Mesothelial cell of epicardium (in vitro differentiated cells): ENCODE results near the gene GBF1. TPM values are rescaled to one million over a fixed set of nuclear protein-coding genes. Genes with fewer than 3 reads are reported as not detected.

Experiments used
- DNase-seq, 2 experiments: peaks; one replicate each; pipeline ENCODE4 v3.0.0; 2021; ENCODE audit warnings: low spot score in 2 of 2; ENCODE audit not compliant: unreplicated experiment in 2 of 2
- H3K27ac Mint-ChIP-seq: 2 replicates; pipeline ENCODE4 v1.8.0; 2021; ENCODE audit warnings: mixed read lengths
- H3K27me3 Mint-ChIP-seq: 2 replicates; pipeline ENCODE4 v1.8.0; 2021; ENCODE audit warnings: low read depth, mixed read lengths
- H3K36me3 Mint-ChIP-seq: 2 replicates; pipeline ENCODE4 v1.8.0; 2021; ENCODE audit warnings: mixed read lengths
- H3K4me1 Mint-ChIP-seq: 2 replicates; pipeline ENCODE4 v1.8.0; 2021; ENCODE audit warnings: mixed read lengths
- H3K4me3 Mint-ChIP-seq: 2 replicates; pipeline ENCODE4 v1.8.0; 2021; ENCODE audit warnings: mild to moderate bottlenecking, moderate library complexity, mixed read lengths
- H3K9me3 Mint-ChIP-seq: 2 replicates; pipeline ENCODE4 v1.8.0; 2021; ENCODE audit warnings: mixed read lengths
- CTCF ChIP-seq: fragments of 200-600 bp; sonication (generic); IDR thresholded peaks from one replicate; pipeline ENCODE4 v1.5.0; 2021; ENCODE audit warnings: antibody characterized with exemption; ENCODE audit not compliant: unreplicated experiment
- total RNA-seq: library from RNA; stranded (reverse); gene quantifications from 3 replicates; pipeline ENCODE4 v1.2.1, GENCODE V29; 2021

Gene GBF1
- total RNA-seq, 1 donor from 2014 or later, result 51.1 TPM

DNA sequence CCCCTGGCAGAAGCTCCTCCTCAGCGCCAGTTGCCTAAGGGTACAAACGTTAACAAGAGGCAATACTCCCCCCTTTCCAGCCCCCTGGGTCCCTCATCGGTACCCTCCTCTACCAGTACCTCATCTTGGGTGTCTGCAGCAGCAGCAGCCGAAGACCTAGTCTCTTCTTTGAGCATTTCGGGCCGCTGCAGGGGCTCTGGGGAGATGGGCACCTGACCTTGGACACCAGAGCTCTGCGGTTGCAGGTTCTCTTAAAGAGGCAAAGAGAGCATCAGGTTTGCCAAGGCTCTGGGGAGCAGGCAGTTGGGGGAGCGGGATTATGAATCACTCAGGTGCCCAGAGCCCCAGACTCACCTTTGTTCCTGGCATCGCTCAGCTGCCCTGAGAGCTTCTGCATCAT lies 178.8 kb downstream of the GBF1 start:
- no peak overlapping the region for H3K27ac Mint-ChIP-seq
- H3K4me1 Mint-ChIP-seq, result peaks cover 28% of the 10 kb centered on the region
- H3K9me3 Mint-ChIP-seq, result no peaks in the 10 kb centered on the region
- no peak for DNase-seq
- no peaks in the 10 kb centered on the region for H3K36me3 Mint-ChIP-seq
- H3K27me3 Mint-ChIP-seq, result peaks cover 5% of the 10 kb centered on the region
- TF ChIP-seq CTCF, result no peak
- H3K4me3 Mint-ChIP-seq, result no peak overlapping the region

DNA sequence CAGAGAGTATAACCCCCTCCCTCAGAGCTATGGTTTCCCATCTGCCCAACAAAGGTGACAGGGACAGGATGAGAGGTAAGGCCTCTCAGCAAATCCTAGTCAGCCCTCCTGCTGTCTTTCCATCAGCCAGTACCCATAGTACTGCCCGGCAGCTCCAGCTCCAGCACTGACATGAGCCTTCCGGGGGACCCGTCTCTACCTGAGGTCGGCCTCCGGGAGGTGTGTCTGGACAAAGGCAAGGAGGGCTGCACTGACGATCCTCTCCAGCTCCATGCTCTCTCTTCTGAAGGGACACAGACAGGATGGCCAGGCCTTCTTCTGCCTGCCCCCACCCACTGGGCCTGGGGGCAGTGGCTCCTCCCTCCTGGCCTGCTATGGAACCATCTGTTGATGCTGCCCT lies 179.6 kb downstream of the GBF1 start:
- Mint-ChIP-seq H3K4me1 (peaks cover 21% of the 10 kb centered on the region), H3K36me3 (no peaks in the 10 kb centered on the region), H3K27ac (no peak overlapping the region), H3K27me3 (no peaks in the 10 kb centered on the region), H3K4me3 (no peak overlapping the region), H3K9me3 (no peaks in the 10 kb centered on the region)
- no peak for DNase-seq
- no peak for TF ChIP-seq CTCF

DNA sequence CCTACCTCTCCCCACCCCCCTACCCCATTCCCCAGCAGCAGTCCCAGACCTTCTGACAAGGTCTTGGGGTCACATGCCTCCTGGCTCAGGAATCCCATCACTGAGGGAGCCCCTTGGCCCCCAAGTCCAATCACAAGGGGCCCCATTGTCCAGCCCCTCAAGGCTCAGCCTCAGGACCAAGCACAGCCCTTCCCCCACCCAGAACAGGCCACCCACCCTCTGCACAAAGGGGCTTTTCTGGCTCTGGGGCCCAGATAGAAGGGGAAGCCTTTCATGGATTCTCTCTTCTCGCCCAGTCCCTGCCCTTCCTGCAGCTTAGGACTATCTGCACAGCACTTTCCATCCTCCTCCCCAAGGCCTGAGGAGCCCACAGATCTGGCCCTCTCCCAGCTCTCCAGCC lies 180.1 kb downstream of the GBF1 start:
- Mint-ChIP-seq H3K27me3 (no peaks in the 10 kb centered on the region), H3K4me3 (no peak overlapping the region), H3K9me3 (no peaks in the 10 kb centered on the region), H3K27ac (no peak overlapping the region), H3K36me3 (no peaks in the 10 kb centered on the region), H3K4me1 (peaks cover 18% of the 10 kb centered on the region)
- TF ChIP-seq CTCF, result no peak
- no peak for DNase-seq

DNA sequence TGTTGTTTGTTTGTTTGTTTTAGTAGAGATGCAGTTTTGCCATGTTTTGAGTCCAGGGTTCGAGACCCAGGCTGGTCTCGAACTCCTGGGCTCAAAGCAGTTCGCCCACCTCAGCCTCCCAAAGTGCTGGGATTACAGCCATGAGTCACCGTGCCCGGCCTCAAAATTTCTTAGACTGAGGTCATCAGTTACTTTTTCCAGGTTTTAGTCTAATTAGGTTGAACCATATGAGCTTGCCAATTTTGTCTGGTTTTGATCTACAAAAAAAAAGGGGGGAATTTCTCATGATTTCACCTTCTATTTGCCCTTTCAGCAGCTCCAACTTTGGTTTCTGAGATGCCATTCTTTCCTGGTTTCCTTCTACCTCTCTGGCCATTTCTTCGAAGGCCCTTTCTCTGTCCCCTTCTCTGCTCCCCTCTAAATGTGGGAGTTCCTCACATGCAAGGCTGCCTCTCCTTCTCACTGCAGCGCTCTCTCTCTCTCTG lies 181.5 kb downstream of the GBF1 start:
- Mint-ChIP-seq H3K9me3 (no peaks in the 10 kb centered on the region), H3K4me1 (peaks cover 16% of the 10 kb centered on the region), H3K27me3 (no peaks in the 10 kb centered on the region), H3K36me3 (no peaks in the 10 kb centered on the region), H3K27ac (no peak overlapping the region), H3K4me3 (no peak overlapping the region)
- no peak for DNase-seq
- TF ChIP-seq CTCF, result no peak

DNA sequence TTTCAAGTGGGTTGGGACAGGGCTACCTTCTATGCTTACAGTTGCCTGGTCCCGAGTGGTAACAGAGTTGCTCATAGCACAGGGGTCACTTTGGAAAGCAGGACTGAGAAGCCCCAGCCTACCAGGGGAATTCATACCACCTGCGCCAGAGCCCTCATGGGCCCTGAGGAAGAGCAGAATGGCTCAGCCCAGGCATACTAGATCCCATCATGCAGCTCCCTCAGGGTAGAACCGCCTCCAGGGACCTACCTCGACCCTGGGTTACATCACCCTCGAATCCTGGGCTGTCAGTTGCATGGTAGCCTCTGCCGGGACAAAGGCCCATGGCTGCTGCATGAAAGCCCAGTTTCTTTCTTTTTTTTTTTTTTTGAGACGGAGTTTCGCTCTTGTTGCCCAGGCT lies 184.1 kb downstream of the GBF1 start:
- Mint-ChIP-seq H3K4me1 (peaks cover 5% of the 10 kb centered on the region), H3K27me3 (no peaks in the 10 kb centered on the region), H3K27ac (no peak overlapping the region), H3K4me3 (no peak overlapping the region), H3K36me3 (no peaks in the 10 kb centered on the region), H3K9me3 (no peaks in the 10 kb centered on the region)
- TF ChIP-seq CTCF, result no peak
- no peak for DNase-seq
